ENCODE measurements around the gene CASP3. TPM values are rescaled to one million over a fixed set of nuclear protein-coding genes. Genes with fewer than 3 reads are reported as not detected.

The CASP3 gene
- total RNA-seq, 4 donors from 2014 or later: 6.2 to 147 (median 35.1) TPM

- in situ Hi-C loops (cut with MboI; ENCODE audit: low pct_ligation_motif_present in 1 of 4, low pct_unique_long_range_greater_than_20kb in 1 of 4, low sequenced_read_pairs in 3 of 4) (no loop called here), intact Hi-C loops (cut with DNase I; ENCODE audit: low total_unique reads) (no loop called here)
- no peaks in the 10 kb centered on the region for H3K27me3 ChIP-seq
- no peak overlapping the region for H3K27ac ChIP-seq
- H3K36me3 ChIP-seq: peaks cover 0 to 9% (median 0%) of the 10 kb centered on the region in 4 donors
- H3K9me3 ChIP-seq: no peaks in the 10 kb centered on the region
- no peaks in the 10 kb centered on the region for H3K4me1 ChIP-seq
- TF ChIP-seq CTCF (IDR thresholded peaks at IDR 0.05): no peak
- no peak for TF ChIP-seq POLR2AphosphoS5 (IDR thresholded peaks at IDR 0.05)
- no peak for TF ChIP-seq POLR2A (IDR thresholded peaks at IDR 0.05)
- no peak for DNase-seq
- H3K4me3 ChIP-seq: no peak overlapping the region
These were observed 45.2 kb upstream of the CASP3 start for GRCh38 chr4:184694412-184694956.

DNA sequence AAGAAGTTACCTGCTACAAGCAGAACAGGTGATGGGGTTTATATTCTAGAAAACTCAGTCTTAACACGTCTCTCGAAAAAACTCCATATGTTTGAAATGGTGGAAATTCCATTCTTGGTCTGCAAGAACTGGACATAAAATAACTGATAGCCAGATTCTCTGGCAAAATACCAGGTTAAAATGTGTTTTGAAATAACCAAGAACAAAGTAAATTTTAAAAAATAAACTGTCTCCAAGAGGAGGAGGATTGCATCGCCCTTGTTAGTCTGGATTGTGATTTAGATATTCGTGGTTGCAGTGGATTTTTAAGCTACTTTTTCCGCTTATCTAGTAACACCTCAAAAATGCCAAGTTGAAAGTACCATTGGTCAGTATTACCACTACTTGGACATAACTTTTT, 43.8 kb upstream of the CASP3 start:
- Histone ChIP-seq H3K27ac (no peak overlapping the region), H3K36me3 (peaks cover 0 to 9% (median 0%) of the 10 kb centered on the region in 4 donors), H3K4me3 (no peak overlapping the region), H3K27me3 (no peaks in the 10 kb centered on the region), H3K9me3 (no peaks in the 10 kb centered on the region), H3K4me1 (no peaks in the 10 kb centered on the region)
- 91 to 100% methylated on average over 3 to 5 of the region's 5 CpGs for WGBS, 2 donors (ENCODE audit: low coverage in 1 of 2)
- intact Hi-C loops (cut with DNase I; ENCODE audit: low total_unique reads) (no loop called here), in situ Hi-C loops (cut with MboI; ENCODE audit: low pct_ligation_motif_present in 1 of 4, low pct_unique_long_range_greater_than_20kb in 1 of 4, low sequenced_read_pairs in 3 of 4) (no loop called here)
- TF ChIP-seq POLR2A (IDR thresholded peaks at IDR 0.05): no peak
- TF ChIP-seq EP300 (IDR thresholded peaks at IDR 0.05; ENCODE audit: low read depth): no peak
- TF ChIP-seq POLR2AphosphoS5 (IDR thresholded peaks at IDR 0.05): no peak
- no peak for TF ChIP-seq CTCF (IDR thresholded peaks at IDR 0.05)
- no peak for DNase-seq

DNA sequence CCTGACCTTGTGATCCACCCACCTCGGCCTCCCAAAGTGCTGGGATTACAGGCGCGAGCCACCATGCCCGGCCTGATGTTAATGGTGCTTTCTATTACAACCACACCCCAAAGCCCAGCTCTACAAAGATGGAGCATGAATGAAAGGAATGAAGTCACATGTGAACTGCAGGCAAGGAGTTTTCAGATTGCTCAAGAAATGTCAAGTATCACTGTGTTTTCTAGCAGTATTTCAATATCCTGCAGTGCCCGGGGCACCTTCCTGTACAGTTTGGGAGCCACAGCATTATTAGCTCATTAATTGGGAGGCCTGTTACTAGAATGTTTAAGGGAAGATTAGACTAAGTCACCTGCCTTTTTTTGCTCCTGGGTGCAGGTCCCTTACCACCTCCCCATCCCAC, 40.4 kb upstream of the CASP3 start:
- Histone ChIP-seq H3K4me1 (no peaks in the 10 kb centered on the region), H3K27me3 (no peaks in the 10 kb centered on the region), H3K27ac (no peak overlapping the region), H3K36me3 (peaks cover 0 to 9% (median 0%) of the 10 kb centered on the region in 4 donors), H3K4me3 (no peak overlapping the region), H3K9me3 (no peaks in the 10 kb centered on the region)
- DNase-seq: no peak
- intact Hi-C loops (cut with DNase I; ENCODE audit: low total_unique reads): no loop called here
- TF ChIP-seq EP300 (IDR thresholded peaks at IDR 0.05; ENCODE audit: low read depth) (no peak), POLR2A (IDR thresholded peaks at IDR 0.05) (no peak), POLR2AphosphoS5 (IDR thresholded peaks at IDR 0.05) (no peak), CTCF (IDR thresholded peaks at IDR 0.05) (no peak)
- 59 to 100% methylated on average over 1 to 5 of the region's 5 CpGs for WGBS, 2 donors (ENCODE audit: low coverage in 1 of 2)
- in situ Hi-C loops (cut with MboI; ENCODE audit: low pct_ligation_motif_present in 1 of 4, low pct_unique_long_range_greater_than_20kb in 1 of 4, low sequenced_read_pairs in 3 of 4): no loop called here

DNA sequence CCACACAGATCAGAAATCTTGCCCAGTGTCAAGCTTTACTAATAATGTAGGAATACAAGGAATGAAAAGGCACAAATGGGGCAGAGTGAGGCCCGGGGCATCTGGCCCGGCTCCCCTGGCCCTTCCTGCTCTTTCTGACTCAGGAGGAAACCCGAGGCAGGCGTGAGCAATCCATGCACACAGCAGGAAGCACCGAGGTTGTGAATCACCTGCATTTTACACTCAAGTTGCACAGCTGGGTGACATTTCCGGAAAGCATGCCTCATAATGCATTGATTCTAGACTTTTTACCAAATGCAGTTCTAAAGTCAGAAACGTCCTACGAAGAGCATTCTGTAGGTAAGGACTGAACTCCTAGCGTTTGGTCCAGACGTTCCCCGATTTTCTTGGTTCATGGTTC, 39.2 kb upstream of the CASP3 start:
- TF ChIP-seq EP300 (IDR thresholded peaks at IDR 0.05; ENCODE audit: low read depth): no peak
- TF ChIP-seq POLR2AphosphoS5 (IDR thresholded peaks at IDR 0.05): no peak
- no peak for TF ChIP-seq POLR2A (IDR thresholded peaks at IDR 0.05)
- no peak for TF ChIP-seq CTCF (IDR thresholded peaks at IDR 0.05)
- no peak for DNase-seq
- H3K4me1 ChIP-seq: peaks cover 0 to 3% (median 0%) of the 10 kb centered on the region in 4 donors
- no peak overlapping the region for H3K4me3 ChIP-seq
- WGBS, 2 donors (ENCODE audit: low coverage in 1 of 2): 72 to 76% methylated on average over 8 to 11 of the region's 11 CpGs
- in situ Hi-C loops (cut with MboI; ENCODE audit: low pct_ligation_motif_present in 1 of 4, low pct_unique_long_range_greater_than_20kb in 1 of 4, low sequenced_read_pairs in 3 of 4) (no loop called here), intact Hi-C loops (cut with DNase I; ENCODE audit: low total_unique reads) (no loop called here)
- no peaks in the 10 kb centered on the region for H3K9me3 ChIP-seq
- no peaks in the 10 kb centered on the region for H3K27me3 ChIP-seq
- H3K27ac ChIP-seq: no peak overlapping the region
- H3K36me3 ChIP-seq: peaks cover 0 to 5% (median 0%) of the 10 kb centered on the region in 4 donors
